Activated CD8-positive, alpha-beta T cell treated with anti-CD3 and anti-CD28 coated beads, Interleukin-2, amount 10 ng/mL, durations not matched to agents 7 days and 5 days (primary cell): ENCODE data around the gene RPL41. TPM values are rescaled to one million over a fixed set of nuclear protein-coding genes. Genes with fewer than 3 reads are reported as not detected.
A peak's percentile ranks its signal among the peaks of the same experiment; 100 is the strongest.

Experiments used
- ATAC-seq: fragments of 150-1000 bp; cut with Tn5 transposase; one replicate; pipeline ENCODE4 v1.10.0; 2021; ENCODE audit warnings: moderate library complexity
- CTCF ChIA-PET: fragments of 350-600 bp; sonication (Branson Sonifier 250); formaldehyde crosslinking; loops from one replicate; lab custom pipeline; 2021; ENCODE audit warnings: antibody characterized with exemption; lab: Charles Lee
- POLR2A ChIA-PET: fragments of 350-600 bp; sonication (Branson Sonifier 250); formaldehyde crosslinking; loops from one replicate; lab custom pipeline; 2021; ENCODE audit warnings: antibody characterized with exemption; lab: Charles Lee
- DNase-seq: peaks from one replicate; pipeline ENCODE4 v3.0.0-alpha.2; 2020
- H3K27ac Mint-ChIP-seq: one replicate; pipeline ENCODE4 v1.8.0; 2021; ENCODE audit warnings: mild to moderate bottlenecking, mixed read lengths
- H3K27me3 Mint-ChIP-seq: one replicate; pipeline ENCODE4 v1.8.0; 2021; ENCODE audit warnings: low read depth, mixed read lengths
- H3K36me3 Mint-ChIP-seq: one replicate; pipeline ENCODE4 v1.8.0; 2021; ENCODE audit warnings: low read depth, mixed read lengths
- H3K4me1 Mint-ChIP-seq: one replicate; pipeline ENCODE4 v1.8.0; 2021; ENCODE audit warnings: low read depth, mixed read lengths
- H3K4me3 Mint-ChIP-seq: one replicate; pipeline ENCODE4 v1.8.0; 2021; ENCODE audit warnings: mild to moderate bottlenecking, mixed read lengths
- H3K9me3 Mint-ChIP-seq: one replicate; pipeline ENCODE4 v1.8.0; 2022; ENCODE audit warnings: mixed read lengths; ENCODE audit not compliant: insufficient read depth
- total RNA-seq, 2 experiments: library from RNA; stranded (reverse); gene quantifications; one replicate each; pipeline ENCODE4 v1.2.3, GENCODE V29; 2021

The RPL41 gene
- total RNA-seq, 2 experiments from 2014 or later = 3,845 to 4,046 TPM

GRCh38 chr12:56117778-56118687 lies 1.6 kb downstream of the RPL41 start, which contains the start of gene ZC3H10:
TSS of gene ZC3H10 (plus strand) at chr12:56118266. CDS start at chr12:56120563, 2,297 bp downstream.
- Mint-ChIP-seq H3K4me1 (peaks cover 39% of the 10 kb centered on the region), H3K4me3 (peak within 1 kb of the TSS; percentile 100), H3K36me3 (peaks cover 47% of the 10 kb centered on the region), H3K27ac (peak within 1 kb of the TSS; percentile 100), H3K27me3 (no peaks in the 10 kb centered on the region), H3K9me3 (no peaks in the 10 kb centered on the region)
- DNase-seq = peak; percentile 100
- CTCF ChIA-PET = interaction anchor here (0.6 to 4.9 kb wide), 51 partner anchors 9 to 379 kb away, joined by 3 to 122 read pairs (median 5); partner anchors contain the start of genes ANKRD52, CNPY2, COQ10A and CS
- POLR2A ChIA-PET = interaction anchor here (0.6 to 5.2 kb wide), 30 partner anchors 10 to 1163 kb away, joined by 3 to 105 read pairs (median 5); partner anchors contain the start of genes ANKRD52, CD63, ESYT1 and MYL6
- ATAC-seq = peak; percentile 76

- Mint-ChIP-seq H3K4me3 (peak overlapping the region; percentile 100), H3K4me1 (peaks cover 41% of the 10 kb centered on the region), H3K27me3 (no peaks in the 10 kb centered on the region), H3K27ac (peak overlapping the region; percentile 100), H3K36me3 (peaks cover 41% of the 10 kb centered on the region), H3K9me3 (no peaks in the 10 kb centered on the region)
- no peak for DNase-seq
- ChIA-PET POLR2A (interaction anchor here (0.6 to 5.2 kb wide), 21 partner anchors 9 to 390 kb away, joined by 3 to 105 read pairs (median 6); partner anchors contain the start of genes ANKRD52, CD63, ESYT1 and MYL6), CTCF (interaction anchor here (0.6 to 4.9 kb wide), 45 partner anchors 8 to 380 kb away, joined by 3 to 122 read pairs (median 5); partner anchors contain the start of genes ANKRD52, CNPY2, COQ10A and CS)
- peak; percentile 6 for ATAC-seq
These were observed 2.4 kb downstream of the RPL41 start for GRCh38 chr12:56118688-56119357.

GRCh38 chr12:56119361-56119796 lies 2.9 kb downstream of the RPL41 start:
- no peaks in the 10 kb centered on the region for H3K27me3 Mint-ChIP-seq
- ChIA-PET POLR2A (interaction anchor here (0.7 to 5.2 kb wide), 11 partner anchors 8 to 390 kb away, joined by 3 to 105 read pairs (median 8); partner anchors contain the start of genes ANKRD52, CD63, ESYT1 and MYL6), CTCF (interaction anchor here (0.7 to 4.9 kb wide), 30 partner anchors 7 to 381 kb away, joined by 3 to 122 read pairs (median 6); partner anchors contain the start of genes ANKRD52, CNPY2, CS and ESYT1)
- no peaks in the 10 kb centered on the region for H3K9me3 Mint-ChIP-seq
- peak overlapping the region; percentile 100 for H3K4me3 Mint-ChIP-seq
- H3K27ac Mint-ChIP-seq = peak overlapping the region; percentile 100
- peak; percentile 74 for DNase-seq
- ATAC-seq = no peak
- peaks cover 42% of the 10 kb centered on the region for H3K4me1 Mint-ChIP-seq
- H3K36me3 Mint-ChIP-seq = peaks cover 37% of the 10 kb centered on the region

- H3K27ac Mint-ChIP-seq = no peak overlapping the region
- peaks cover 50% of the 10 kb centered on the region for H3K4me1 Mint-ChIP-seq
- H3K4me3 Mint-ChIP-seq = no peak overlapping the region
- POLR2A ChIA-PET = interaction anchor here (0.7 to 5.2 kb wide), 5 partner anchors 8 to 69 kb away, joined by 3 to 54 read pairs (median 8); partner anchors contain the start of genes ESYT1, MYL6B, PA2G4 and SMARCC2
- no peaks in the 10 kb centered on the region for H3K9me3 Mint-ChIP-seq
- H3K36me3 Mint-ChIP-seq = peaks cover 34% of the 10 kb centered on the region
- ATAC-seq (no peak), DNase-seq (no peak)
- CTCF ChIA-PET = interaction anchor here (0.7 to 4.9 kb wide), 19 partner anchors 6 to 382 kb away, joined by 3 to 122 read pairs (median 6); partner anchors contain the start of genes ANKRD52, ESYT1, MYL6 and MYL6B
- H3K27me3 Mint-ChIP-seq = no peaks in the 10 kb centered on the region
These were observed 3.9 kb downstream of the RPL41 start for GRCh38 chr12:56120158-56120846.

GRCh38 chr12:56121204-56121870 lies 4.9 kb downstream of the RPL41 start:
- Mint-ChIP-seq H3K4me1 (peaks cover 55% of the 10 kb centered on the region), H3K27ac (no peak overlapping the region), H3K36me3 (peaks cover 33% of the 10 kb centered on the region), H3K4me3 (no peak overlapping the region), H3K9me3 (no peaks in the 10 kb centered on the region), H3K27me3 (no peaks in the 10 kb centered on the region)
- ATAC-seq (no peak), DNase-seq (no peak)
- POLR2A ChIA-PET = interaction anchor here (0.8 kb wide), 1 partner anchor 68 kb away, joined by 3 read pairs; the partner anchor contains the start of gene SMARCC2
- CTCF ChIA-PET = no interaction called here

- H3K4me3 Mint-ChIP-seq = no peak overlapping the region
- ChIA-PET CTCF (interaction anchor here (0.9 to 9.3 kb wide), 3 partner anchors 29 to 384 kb away, joined by 3 to 148 read pairs (median 5); partner anchors contain the start of gene SMARCC2), POLR2A (interaction anchor here (8.7 kb wide), 1 partner anchor 38 kb away, joined by 77 read pairs; the partner anchor contains the start of gene MYL6)
- peaks cover 67% of the 10 kb centered on the region for H3K4me1 Mint-ChIP-seq
- no peaks in the 10 kb centered on the region for H3K27me3 Mint-ChIP-seq
- DNase-seq (no peak), ATAC-seq (no peak)
- H3K9me3 Mint-ChIP-seq = no peaks in the 10 kb centered on the region
- peaks cover 21% of the 10 kb centered on the region for H3K36me3 Mint-ChIP-seq
- H3K27ac Mint-ChIP-seq = no peak overlapping the region
These were observed 6.2 kb downstream of the RPL41 start for GRCh38 chr12:56122637-56123036.

- peaks cover 57% of the 10 kb centered on the region for H3K4me1 Mint-ChIP-seq
These were observed 7.7 kb downstream of the RPL41 start for GRCh38 chr12:56124133-56124532.

GRCh38 chr12:56126732-56127239 lies 10.4 kb downstream of the RPL41 start:
- POLR2A ChIA-PET = interaction anchor here (0.6 to 8.7 kb wide), 10 partner anchors 8 to 95 kb away, joined by 3 to 77 read pairs (median 7); partner anchors contain the start of genes MYL6, MYL6B, PA2G4 and RNF41
- Mint-ChIP-seq H3K27me3 (no peaks in the 10 kb centered on the region), H3K27ac (peak overlapping the region; percentile 91), H3K9me3 (no peaks in the 10 kb centered on the region), H3K4me1 (peaks cover 62% of the 10 kb centered on the region), H3K36me3 (peaks cover 39% of the 10 kb centered on the region), H3K4me3 (peak overlapping the region; percentile 88)
- DNase-seq (no peak), ATAC-seq (no peak)
- CTCF ChIA-PET = interaction anchor here (0.6 to 9.3 kb wide), 22 partner anchors 9 to 509 kb away, joined by 3 to 148 read pairs (median 4); partner anchors contain the start of genes ANKRD52, CS, MYL6 and MYL6B

More at GRCh38 chr12:56124133-56124532, 7.7 kb downstream of the RPL41 start:
- peaks cover 25% of the 10 kb centered on the region for H3K36me3 Mint-ChIP-seq
- no peak overlapping the region for H3K4me3 Mint-ChIP-seq
- ChIA-PET POLR2A (interaction anchor here (0.7 to 8.7 kb wide), 3 partner anchors 36 to 65 kb away, joined by 3 to 77 read pairs (median 4); partner anchors contain the start of genes MYL6 and SMARCC2), CTCF (interaction anchor here (0.7 to 9.3 kb wide), 9 partner anchors 20 to 386 kb away, joined by 3 to 148 read pairs (median 5); partner anchors contain the start of genes MYL6, MYL6B, PA2G4 and SMARCC2)
- no peak for DNase-seq
- no peaks in the 10 kb centered on the region for H3K27me3 Mint-ChIP-seq
- ATAC-seq = no peak
- H3K27ac Mint-ChIP-seq = peak overlapping the region; percentile 4
- H3K9me3 Mint-ChIP-seq = no peaks in the 10 kb centered on the region

GRCh38 chr12:56127485-56127887 lies 11.1 kb downstream of the RPL41 start:
- Mint-ChIP-seq H3K36me3 (peaks cover 46% of the 10 kb centered on the region), H3K9me3 (no peaks in the 10 kb centered on the region), H3K27me3 (no peaks in the 10 kb centered on the region), H3K4me1 (peaks cover 69% of the 10 kb centered on the region), H3K27ac (peak overlapping the region; percentile 91), H3K4me3 (peak overlapping the region; percentile 88)
- ATAC-seq (no peak), DNase-seq (no peak)
- ChIA-PET CTCF (interaction anchor here (1.0 to 9.3 kb wide), 17 partner anchors 10 to 508 kb away, joined by 3 to 148 read pairs (median 9); partner anchors contain the start of genes ERBB3, MYL6, MYL6B and PA2G4), POLR2A (interaction anchor here (0.6 to 8.7 kb wide), 17 partner anchors 9 to 1350 kb away, joined by 3 to 77 read pairs (median 7); partner anchors contain the start of genes DNAJC14, MYL6, MYL6B and PA2G4)
